Hippocampal formation (tissue), 2 donors: ENCODE data around the gene ANXA5.

ENCODE experiments used
- DNase-seq, 2 donors: peaks; one replicate each; lab custom pipeline; 2025; lab: John Stamatoyannopoulos, UW

Gene ANXA5

DNA sequence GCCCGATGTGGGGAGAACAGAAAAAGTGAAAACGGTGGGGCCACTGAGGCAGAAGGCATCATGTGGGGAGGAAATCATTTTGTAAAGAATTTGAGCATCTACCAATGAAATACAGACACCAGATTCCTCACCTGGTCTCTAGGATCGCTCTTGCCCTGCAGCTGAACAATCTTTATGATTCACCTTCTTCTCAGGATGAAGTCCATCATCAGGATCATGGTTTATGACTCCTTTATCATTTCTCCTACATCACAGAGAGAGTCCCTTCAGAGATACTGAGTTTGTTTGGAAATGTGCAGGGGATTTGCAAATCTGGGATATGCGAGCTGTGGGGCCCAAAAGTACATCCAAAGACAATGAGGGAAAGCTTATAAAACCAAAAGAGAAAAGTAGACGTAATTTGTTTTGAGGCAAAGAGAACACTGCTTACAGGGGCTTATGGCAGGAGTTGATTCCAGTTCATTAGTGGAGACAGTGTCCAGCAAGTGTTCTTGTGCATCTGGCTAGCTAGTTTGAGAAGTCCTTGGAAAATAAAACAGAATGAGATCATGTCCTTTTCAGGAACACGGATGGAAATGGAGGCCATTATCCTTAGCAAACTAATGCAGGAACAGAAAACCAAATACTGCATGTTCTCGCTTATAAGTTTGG, 15.3 kb upstream of the ANXA5 start:
- DNase-seq = no peak

DNA sequence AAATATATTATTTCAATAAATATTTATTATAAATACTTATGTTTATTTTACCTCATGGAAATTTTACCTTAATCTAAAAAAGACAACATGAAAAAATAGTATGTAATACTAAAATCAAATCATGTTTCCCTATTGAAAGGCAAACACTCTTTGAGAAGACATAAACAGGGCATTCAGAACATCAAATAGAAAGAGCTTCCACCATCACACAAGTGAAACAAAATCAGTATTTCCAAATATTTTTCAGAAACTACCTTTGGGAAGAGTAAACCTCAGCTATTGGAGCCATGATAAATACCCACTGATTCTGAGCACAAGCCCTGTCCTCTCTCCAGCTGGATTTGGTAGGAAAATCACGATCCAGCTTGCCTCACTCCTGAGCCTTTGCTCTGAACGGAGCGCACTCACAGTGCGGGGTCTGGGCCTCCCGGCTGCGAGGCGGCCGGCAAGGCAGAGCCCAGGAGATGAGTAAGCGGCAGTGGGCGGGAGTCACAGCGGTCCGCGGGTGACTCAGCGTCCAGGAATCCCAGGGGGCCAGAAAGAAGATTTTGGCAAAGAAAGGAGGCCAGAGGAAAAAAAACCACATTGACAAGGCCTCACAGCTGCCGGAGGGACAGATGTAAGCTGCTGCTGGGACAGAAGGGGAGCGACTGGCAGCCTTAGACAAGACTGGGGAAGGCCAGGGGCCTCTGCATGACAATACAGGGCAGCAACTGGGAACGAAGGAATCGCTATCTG, 14.7 kb upstream of the ANXA5 start:
- peak in 1 of 2 donors; percentile 35 for DNase-seq

DNA sequence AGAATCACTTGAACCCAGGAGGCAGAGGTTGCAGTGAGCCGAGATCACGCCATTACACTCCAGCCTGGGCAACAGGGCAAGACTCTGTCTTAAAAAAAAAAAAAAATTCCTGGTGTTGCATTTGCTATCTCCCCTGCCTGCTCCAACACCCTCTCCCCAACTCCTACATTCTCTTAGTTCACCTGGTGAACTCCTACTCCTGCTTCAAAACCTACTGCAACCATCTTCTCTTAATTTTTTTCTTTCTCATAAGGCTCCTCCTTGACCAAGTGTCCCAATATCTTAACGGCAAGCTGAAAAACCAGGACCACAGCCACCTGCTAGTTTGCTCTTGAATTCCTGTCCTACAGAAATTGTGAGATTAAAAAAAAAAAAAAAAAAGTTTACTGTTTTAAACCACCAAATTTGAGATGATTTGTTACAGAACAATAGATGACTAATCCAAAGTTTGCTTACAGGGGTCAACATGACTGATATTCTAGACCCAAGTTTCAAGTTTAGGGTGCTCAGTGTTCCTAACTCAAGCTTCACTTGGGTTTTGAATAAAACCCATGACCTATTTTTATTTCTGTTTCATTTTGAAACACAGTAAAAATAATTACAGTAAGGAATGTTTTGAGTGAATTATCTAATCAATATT, 13.1 kb upstream of the ANXA5 start:
- no peak for DNase-seq

DNA sequence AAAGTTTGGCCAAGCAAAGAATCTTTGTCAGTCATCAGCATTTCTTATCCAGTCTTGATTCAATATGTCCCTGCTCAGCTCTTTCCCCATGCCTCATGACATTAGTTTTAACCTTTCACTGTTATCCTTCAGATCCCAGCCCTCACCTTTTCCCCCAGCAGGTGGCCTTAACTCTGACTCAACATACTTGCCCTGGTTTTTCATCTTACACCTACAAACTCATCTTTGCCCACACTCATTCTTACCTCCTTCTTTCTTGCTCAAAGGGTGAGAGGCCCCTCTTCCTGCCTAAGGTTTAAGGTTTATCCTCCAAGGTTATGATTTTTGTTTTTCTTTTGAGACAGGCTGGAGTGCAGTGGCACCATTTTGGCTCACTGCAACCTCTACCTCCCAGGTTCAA, 10.6 kb upstream of the ANXA5 start:
- no peak for DNase-seq

DNA sequence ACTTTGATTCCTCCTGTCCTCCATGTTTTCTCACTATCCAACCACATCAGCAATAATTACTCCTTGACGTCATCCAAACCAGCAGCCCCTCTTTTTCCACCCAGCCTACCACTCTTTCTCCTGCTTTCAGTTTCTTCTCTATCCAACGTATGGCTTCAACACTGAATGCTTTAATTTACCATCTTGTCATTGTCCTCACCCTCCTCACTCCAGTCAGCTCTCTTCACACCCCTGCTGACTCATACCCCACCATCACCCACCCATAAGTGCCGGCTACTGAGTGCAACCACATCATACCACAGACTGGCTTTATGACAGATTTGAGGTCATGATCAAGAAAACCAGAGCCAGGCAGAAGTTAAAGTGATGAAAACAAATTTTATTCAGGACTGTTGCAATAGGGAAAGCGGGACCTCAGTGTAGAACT, 9.8 kb upstream of the ANXA5 start:
- no peak for DNase-seq

DNA sequence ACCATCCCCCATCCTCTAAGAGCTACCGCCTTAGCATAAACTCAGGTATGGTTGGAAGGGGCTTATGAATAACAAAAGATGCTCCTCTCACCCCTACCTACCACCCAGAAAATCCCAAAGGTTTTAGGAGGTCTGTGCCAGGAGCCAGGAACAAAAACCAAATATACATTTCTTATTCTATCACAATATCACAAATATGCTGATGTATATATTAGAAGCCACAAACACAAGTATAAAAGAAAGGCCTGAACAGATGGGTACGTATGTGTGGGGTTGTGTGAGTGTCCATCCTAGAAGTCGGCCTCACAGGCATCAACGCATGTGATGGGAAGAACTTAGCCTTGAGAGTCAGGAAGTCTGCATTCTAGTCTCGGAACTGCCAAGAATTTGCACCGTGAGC, 8.7 kb upstream of the ANXA5 start:
- DNase-seq = no peak

DNA sequence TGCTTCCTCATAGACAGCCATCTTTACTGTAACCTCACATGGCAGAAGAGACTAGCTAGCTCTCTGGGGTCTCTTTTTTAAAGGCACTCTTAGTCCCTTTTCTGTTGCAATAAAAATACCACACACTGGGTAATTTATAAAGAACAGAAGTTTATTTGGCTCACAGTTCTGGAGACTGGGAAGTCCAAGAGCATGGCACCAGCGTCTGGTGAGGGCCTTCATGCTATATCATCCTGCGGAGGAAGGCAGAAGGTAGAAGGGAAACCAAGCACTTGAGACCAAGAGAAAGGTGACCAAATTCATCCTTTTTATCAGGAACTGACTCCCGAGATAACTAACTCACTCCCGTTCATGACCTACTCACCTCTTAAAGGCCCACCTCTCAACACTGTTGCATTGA, 5.4 kb upstream of the ANXA5 start:
- DNase-seq = no peak

DNA sequence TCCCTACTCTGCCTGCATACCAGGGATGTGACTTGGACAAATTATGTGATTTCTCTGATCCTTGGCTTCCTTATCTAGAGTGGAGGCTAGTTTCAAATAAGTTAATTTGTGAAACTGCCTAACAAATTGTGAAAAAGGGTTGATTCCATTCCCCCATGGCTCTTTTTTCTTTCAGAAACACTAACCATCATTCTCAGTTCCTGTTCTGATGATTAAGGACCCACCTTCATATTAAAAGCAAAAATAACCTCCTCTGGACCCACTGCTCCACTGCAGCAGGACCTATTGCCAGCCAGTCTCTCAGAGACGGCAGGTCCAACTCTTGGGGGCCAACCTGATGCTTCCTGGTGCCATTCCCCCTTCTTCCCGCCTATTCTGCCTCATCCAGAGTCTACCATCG, 4.5 kb upstream of the ANXA5 start:
- DNase-seq = no peak

DNA sequence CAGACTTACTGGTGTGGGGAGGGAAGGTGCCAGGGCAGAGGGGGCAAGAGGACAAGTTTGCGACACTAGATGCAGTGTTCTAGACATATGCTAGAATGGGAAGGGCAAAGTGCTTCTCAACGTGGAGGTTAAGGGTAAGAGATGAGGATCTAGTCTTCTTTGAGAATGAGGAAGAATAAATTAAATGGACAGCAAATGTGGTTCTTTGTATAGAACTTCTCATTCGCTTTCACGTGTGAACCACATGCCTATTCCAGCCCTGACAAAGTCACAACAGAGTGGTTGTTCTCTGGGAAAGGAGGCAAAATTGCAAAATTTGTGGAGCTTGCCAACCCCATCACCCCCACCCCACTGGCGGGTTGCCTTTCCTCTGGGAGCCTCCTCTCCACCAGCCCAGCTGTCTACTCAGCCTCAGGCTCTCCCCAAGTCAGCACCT, 1.5 kb upstream of the ANXA5 start:
- DNase-seq = no peak

DNA sequence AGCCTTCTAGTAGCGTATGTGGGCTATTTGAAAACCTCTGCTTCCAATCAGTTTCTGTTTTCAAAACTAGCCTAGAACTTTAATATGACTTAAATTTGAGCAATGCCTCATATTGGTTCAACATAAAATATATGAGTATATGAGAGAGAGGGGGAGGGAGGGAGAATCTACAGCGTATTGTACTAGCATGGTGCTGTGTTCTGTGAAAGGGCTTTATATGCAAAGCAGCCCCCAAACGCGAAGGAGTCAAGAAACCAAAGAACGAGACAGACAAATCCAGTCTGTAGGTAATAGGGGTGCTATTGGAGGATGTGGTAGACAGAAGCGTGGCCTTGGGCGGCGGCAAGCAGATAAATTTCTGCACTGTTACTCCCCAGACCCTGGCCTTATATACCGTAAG, 784 bp upstream of the ANXA5 start:
- DNase-seq = no peak

DNA sequence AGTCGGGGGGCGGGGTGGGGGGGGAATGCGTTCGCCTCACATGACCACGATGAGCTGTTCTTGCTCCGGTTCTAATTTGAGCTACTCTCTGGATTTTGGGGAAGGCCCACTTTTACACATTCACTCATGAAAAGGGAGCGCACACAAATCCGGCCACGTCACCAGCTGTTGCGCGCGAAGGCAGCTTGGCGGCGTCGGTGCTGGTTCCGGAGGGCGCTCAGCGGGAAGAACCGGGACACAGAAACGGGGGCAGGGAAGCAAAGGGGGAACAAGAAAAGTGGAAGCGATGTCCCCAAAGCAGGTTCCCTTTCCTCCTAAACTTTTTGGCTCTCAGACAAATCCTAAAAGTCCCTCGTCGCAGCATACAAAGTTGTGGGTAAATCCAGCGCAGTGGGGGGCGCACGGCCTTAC, 605 bp downstream of the ANXA5 start:
- DNase-seq = peak; percentile 49 to 60

DNA sequence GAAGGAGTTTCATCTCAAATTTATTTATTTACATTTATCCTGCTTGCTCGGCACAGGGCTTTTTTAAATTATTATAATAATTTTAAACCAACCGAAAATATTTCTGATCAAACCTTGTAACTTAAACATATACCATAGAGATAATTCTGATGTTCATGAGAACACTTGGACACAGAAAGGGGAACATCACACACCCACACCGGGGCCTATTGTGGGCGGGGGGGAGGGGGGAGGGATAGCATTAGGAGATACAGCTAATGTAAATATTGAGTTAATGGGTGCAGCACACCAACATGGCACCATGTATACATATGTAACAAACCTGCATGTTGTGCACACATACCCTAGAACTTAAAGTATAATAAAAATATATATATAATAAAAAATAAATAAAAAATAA, 2.9 kb downstream of the ANXA5 start:
- no peak for DNase-seq

DNA sequence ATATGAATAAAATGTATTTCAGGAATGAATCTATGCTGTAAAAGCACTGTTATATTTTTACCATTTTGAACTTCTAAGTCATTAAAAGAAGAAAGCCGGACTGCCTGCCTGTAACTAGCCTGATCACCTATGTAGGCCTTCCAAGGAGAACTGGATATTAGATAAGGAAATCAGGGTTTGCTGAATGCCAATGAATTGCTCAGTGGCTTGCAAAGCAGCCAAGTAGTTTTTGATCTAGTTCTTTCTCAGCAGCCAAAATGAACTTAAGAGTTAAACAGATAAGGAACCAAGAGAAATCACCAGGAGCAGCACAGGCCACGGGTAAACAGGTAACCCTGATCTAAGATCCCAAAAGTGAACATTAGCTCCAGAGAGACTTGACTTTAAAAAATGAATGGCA, 3.3 kb downstream of the ANXA5 start:
- DNase-seq = no peak

DNA sequence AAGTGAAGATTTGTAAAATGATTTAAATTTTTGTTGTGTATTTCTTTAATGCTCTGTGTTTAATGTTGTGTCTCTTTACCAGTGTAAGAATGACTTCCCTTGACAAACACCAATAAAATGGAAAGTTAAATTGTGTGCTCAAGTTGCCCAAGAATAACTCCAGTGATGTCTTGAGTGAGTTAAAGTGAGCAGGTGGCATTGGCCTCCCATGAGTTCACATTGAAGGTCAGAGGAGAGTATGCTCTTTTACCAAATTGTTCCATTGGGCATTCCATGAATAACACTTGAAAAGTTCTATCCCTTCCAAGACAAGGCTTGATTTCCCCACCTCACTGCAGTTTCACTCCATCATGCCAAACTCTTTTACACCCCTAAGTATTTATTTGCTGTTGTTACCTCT, 4.5 kb downstream of the ANXA5 start:
- DNase-seq = no peak

DNA sequence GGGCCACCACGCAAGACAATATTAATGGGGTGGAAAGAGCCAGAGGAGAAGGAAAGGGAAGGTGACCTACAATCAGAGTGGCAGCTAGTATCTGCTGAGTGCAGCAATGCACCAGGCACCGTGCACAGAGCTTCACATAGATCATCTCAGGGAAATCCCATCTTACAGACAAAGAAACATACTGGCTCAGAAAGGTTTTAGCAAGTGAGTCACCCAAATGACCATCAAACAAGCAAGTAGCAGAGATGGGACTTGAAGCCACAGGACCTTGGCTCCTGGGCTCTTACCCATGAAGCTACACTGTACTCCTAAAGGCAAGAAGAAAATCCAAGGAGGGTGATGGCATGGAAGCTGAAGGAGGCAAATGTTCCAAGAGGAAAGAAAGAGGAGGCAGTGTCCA, 6.8 kb downstream of the ANXA5 start:
- no peak for DNase-seq

DNA sequence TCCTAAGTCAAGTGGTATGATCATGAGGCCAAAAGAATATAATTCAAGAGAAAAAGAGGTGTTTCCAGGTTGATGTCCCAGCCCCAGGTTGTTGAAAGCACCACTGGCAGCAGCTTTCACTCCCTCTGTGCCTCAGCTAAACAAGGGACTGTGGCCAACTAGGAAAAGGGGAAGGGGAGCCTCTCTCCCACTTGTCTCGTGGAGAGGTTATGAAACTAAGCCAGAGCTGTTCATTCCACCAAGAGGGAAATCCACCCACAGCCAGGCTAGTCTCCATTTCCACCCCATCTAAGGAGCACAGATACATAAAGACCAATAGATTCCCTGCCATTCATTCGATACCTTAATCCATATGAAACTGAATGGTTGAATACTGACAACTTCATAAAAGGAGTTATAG, 8.1 kb downstream of the ANXA5 start:
- DNase-seq = no peak

DNA sequence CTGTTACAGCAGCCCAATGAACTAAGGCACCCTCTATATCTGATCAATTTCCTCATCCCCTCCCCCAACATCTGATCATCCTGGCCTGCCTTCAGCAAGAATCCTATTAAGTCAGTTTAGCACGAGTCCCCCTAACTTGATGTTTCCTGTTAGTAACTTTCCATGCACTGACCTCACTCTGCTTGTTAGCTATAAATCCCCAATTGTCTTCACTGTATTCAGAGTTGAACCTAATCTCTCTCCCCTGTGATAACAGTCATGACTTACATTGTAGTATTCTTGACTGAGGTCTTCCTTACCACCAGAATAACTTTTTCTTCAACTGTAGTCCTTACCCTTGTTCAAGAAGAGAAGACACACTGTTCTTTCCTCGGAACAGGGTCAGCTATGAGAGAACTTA, 8.5 kb downstream of the ANXA5 start:
- DNase-seq = no peak

DNA sequence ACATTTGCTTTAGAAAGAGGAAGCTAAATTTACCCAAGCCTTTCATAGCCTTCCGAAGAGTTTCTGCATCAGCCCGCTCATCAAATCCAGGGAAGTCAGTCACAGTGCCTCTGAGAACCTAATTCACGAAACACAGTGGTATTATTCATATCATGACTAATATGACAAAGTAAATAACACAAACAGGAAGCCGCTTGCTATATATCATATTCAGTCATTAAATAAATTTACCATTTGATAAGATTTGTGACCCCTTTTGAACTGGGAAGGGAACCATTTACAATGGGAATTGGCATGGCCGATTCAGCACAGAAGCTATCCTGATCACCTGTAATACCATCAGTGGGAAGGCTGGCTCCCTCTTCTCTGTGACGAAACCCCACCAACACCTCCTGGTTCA, 10.5 kb downstream of the ANXA5 start:
- DNase-seq = no peak

DNA sequence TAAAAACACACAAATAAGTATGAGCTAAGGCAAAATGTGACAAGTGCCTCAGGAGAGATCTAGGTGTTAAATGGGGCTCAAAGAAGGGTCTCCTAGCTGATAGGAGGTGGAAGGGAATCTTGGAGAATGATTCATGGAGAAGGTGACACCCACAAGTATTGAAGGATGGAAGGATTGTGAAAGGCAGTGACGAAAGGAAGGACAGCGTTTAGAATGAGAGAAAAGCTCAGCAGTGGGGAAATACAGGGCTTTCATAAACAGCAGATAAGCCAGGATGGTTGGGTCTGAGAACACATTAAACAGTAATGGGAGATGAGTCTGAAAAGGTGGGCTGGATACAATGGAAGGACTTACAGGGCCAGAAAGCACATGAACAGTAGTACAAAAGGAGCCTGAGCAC, 11.5 kb downstream of the ANXA5 start:
- no peak for DNase-seq

DNA sequence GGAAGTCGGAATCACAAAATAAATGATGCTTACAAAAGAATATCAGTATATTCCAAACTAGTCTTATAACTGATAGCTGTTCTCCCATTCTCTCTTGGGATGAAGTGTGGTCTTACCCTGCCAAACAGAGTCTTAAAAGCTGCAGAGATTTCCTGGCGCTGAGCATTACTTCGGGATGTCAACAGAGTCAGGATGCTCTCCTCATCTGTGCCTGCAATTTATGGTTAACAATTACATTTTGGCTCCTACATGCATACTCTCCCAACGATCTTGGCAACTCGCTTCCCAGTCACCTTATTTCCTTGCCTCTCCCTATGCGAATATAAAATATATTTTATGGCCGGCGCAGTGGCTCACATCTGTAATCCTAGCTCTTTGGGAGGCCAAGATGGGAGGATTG, 12.2 kb downstream of the ANXA5 start:
- no peak for DNase-seq

DNA sequence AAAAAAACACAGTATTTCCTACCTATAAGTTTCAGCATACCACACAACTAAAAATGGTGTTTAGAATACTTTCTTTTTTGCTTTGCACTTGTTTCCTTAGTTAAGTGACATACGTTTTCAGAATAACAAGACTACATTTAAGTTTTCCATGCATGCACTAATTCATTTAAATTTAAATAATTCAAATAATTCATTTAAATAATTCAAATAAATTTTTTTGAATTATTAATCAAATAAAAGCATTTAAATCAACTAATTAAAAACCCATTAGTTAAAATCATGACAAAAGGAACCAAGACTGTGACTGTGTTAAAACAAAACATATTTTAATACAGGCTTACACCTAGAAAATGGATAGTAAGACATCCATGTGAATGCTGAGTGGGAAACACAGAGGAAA, 12.8 kb downstream of the ANXA5 start:
- DNase-seq = no peak

DNA sequence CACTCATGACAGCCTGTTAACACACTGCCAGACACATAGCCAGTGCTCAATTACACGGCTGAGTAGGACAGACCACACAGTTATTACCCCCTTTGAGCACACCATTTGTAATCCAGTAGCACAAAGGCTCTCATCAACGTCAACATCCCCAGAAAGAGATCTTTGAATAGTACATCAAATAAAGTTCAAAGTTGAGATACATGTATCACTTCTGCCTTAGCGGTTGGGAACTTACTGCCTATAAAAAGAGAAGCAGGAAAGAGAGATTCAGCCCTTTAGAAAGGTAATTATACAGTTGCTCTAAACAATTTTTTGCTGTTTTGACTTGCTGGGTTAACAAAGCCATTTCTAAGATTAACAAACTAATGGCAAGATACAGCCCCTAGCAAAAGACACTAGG, 16.2 kb downstream of the ANXA5 start:
- DNase-seq = no peak

DNA sequence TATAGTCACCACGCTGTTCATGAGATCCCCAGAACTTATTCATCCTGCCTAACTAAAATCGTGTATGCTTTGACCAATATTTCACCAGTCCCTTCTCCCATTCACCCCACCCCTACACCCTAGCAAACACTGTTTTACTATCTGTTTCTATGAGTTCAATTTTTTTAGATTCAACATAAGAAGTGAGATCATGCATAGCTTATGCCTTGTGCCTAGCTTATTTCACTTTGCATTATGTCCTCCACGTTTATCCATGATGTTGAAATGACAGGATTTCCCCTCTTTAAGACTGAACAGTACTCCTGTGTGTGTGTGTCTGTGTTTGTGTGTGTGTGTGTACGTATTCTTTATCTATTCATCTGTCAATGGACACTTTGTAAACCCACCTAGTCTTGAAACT, 16.8 kb downstream of the ANXA5 start:
- no peak for DNase-seq
